ENCODE data around the gene PRRT1B.
"Not testable (repeated sequence)": the region's sequence is repeated elsewhere in the genome, so short reads cannot be mapped to it uniquely, and the experiment has no call there.

Gene PRRT1B

GRCh38 chr9:131502781-131503625, 42.3 kb upstream of the PRRT1B start, which contains the start of gene POMT1:
TSS of gene POMT1 (plus strand) at chr9:131502918. CDS start at chr9:131504219, 1,301 bp downstream.
- Histone ChIP-seq H3K27ac (peak within 1 kb of the TSS; percentile 39 to 79), H3K4me3 (peak within 1 kb of the TSS; percentile 97)
- DNase-seq (ENCODE audit: low spot score) = peak; percentile 90
- TF ChIP-seq CTCF (IDR thresholded peaks at IDR 0.05) = no peak

DNA sequence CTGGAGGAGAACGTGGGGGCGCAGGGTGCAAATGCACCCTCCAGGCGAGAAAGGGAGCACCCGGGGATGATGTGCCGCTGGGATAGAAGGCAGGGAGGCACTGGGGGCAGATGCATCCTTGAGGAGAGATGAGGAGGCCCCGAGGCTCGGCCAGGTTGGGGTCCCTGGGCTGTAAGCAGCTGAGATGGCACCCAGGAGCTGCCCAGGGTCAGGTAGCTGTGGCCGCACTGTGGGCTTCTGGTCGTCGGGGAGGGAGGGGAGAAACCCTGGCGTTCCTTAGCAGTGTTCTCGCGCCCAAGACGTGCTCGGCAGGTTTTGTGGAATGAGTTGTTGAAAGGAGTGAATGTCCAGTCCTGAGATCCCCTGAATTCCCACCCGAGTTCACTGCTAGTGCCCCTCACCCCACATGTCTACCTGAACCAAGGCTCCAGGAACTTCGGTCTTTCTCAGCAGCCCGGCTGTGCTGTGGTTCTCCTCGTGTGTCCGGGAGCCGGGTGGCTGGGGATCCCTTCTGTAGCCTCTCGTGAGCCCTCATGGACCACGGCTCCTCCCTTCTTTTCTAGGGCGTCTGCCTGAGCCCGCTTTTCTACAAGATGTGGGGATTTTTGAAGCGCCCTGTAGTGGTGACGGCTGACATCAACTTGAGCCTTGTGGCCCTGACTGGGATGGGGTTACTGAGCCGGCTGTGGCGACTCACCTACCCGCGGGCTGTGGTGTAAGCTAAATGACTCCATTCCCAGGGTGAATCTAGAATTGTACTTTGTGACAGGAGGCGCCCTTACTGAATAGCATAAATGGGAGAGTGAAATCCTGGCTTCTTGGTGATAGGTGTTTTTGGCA, 41.5 kb upstream of the PRRT1B start:
- no peak for TF ChIP-seq CTCF (IDR thresholded peaks at IDR 0.05)
- H3K27ac ChIP-seq = peak overlapping the region in 1 of 2 donors; percentile 79
- no peak for DNase-seq (ENCODE audit: low spot score)
- H3K4me3 ChIP-seq = peak overlapping the region; percentile 97

GRCh38 chr9:131505012-131505411, 40.3 kb upstream of the PRRT1B start:
- DNase-seq (ENCODE audit: low spot score) = no peak
- TF ChIP-seq CTCF (IDR thresholded peaks at IDR 0.05) = no peak
- Histone ChIP-seq H3K27ac (no peak overlapping the region), H3K4me3 (no peak overlapping the region)

GRCh38 chr9:131511416-131511815, 33.9 kb upstream of the PRRT1B start:
- no peak for DNase-seq (ENCODE audit: low spot score)
- H3K27ac ChIP-seq = no peak overlapping the region
- no peak for TF ChIP-seq CTCF (IDR thresholded peaks at IDR 0.05)

GRCh38 chr9:131511880-131512279, 33.4 kb upstream of the PRRT1B start:
- H3K4me3 ChIP-seq = no peak overlapping the region
- DNase-seq (ENCODE audit: low spot score) = no peak
- TF ChIP-seq CTCF (IDR thresholded peaks at IDR 0.05) = no peak
- H3K27ac ChIP-seq = no peak overlapping the region

More at GRCh38 chr9:131511416-131511815, 33.9 kb upstream of the PRRT1B start:
- no peak overlapping the region for H3K4me3 ChIP-seq

- H3K27ac ChIP-seq = no peak overlapping the region
- no peak for TF ChIP-seq CTCF (IDR thresholded peaks at IDR 0.05)
- DNase-seq (ENCODE audit: low spot score) = no peak
- no peak overlapping the region for H3K4me3 ChIP-seq
These were observed 32.1 kb upstream of the PRRT1B start for GRCh38 chr9:131513177-131513576.

DNA sequence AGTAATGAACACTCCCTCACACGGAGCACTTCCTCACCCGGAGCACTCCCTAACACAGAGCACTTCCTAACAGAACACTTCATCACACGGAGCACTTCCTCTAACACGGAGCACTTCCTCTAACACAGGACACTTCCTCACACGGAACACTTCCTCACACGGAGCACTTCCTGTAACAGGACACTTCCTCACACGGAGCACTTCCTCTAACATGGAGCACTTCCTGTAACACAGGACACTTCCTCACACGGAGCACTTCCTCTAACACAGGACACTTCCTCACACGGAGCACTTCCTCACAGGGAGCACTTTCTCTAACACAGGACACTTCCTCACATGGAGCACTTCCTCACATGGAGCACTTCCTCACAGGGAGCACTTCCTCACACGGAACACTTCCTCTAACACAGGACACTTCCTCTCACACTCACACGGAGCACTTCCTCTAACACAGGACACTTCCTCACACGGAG, 29.7 kb upstream of the PRRT1B start:
- H3K4me3 ChIP-seq; H3K27ac ChIP-seq; DNase-seq (ENCODE audit: low spot score): not testable (repeated sequence)
